Mesenchymal stem cell (in vitro differentiated cells and primary cell): Measurements from ENCODE around the gene EFNA5.

Source experiments
- DNase-seq: peaks from one replicate; pipeline ENCODE4 v3.0.0-alpha.2; 2013
- H2AFZ ChIP-seq: one replicate; pipeline ENCODE4 v1.6.1; 2013; ENCODE audit warnings: low read depth, mild to moderate bottlenecking, control low read depth, inconsistent platforms, low read length, moderate library complexity
- H2AK5ac ChIP-seq: 2 replicates; pipeline ENCODE4 v1.6.1; 2013; ENCODE audit warnings: low read length, moderate library complexity, mild to moderate bottlenecking, inconsistent platforms; ENCODE audit not compliant: severe bottlenecking
- H2BK120ac ChIP-seq: one replicate; pipeline ENCODE4 v1.6.1; 2013; ENCODE audit warnings: low read depth, mild to moderate bottlenecking, inconsistent platforms, low read length, moderate library complexity
- H2BK12ac ChIP-seq, 2 experiments: one replicate each; pipeline ENCODE4 v1.6.1; 2013; ENCODE audit warnings: inconsistent platforms in 2 of 2, low read length in 2 of 2, mild to moderate bottlenecking in 2 of 2, moderate library complexity in 2 of 2, control low read depth in 1 of 2
- H2BK15ac ChIP-seq: one replicate; pipeline ENCODE4 v1.6.1; 2013; ENCODE audit warnings: mild to moderate bottlenecking, low read depth, inconsistent platforms; ENCODE audit not compliant: poor library complexity, severe bottlenecking
- H2BK5ac ChIP-seq: 2 replicates; pipeline ENCODE4 v1.6.1; 2013; ENCODE audit warnings: low read depth, mild to moderate bottlenecking, low read length, control low read depth, inconsistent platforms; ENCODE audit not compliant: poor library complexity, severe bottlenecking
- H3K14ac ChIP-seq, 2 experiments: one replicate each; pipeline ENCODE4 v1.6.1; 2013; ENCODE audit warnings: inconsistent platforms in 2 of 2, low read length in 2 of 2, control low read depth in 1 of 2, mild to moderate bottlenecking in 1 of 2, moderate library complexity in 1 of 2
- H3K18ac ChIP-seq, 2 experiments: one replicate each; pipeline ENCODE4 v1.6.1; 2013; ENCODE audit warnings: inconsistent platforms in 2 of 2, low read length in 2 of 2, control low read depth in 1 of 2, low read depth in 1 of 2, mild to moderate bottlenecking in 1 of 2
- H3K23ac ChIP-seq, 2 experiments: one replicate each; pipeline ENCODE4 v1.6.1; 2013; ENCODE audit warnings: inconsistent platforms in 2 of 2, low read length in 2 of 2, mild to moderate bottlenecking in 2 of 2, moderate library complexity in 2 of 2, control low read depth in 1 of 2
- H3K27ac ChIP-seq: 2 replicates; pipeline ENCODE4 v1.5.1; 2013; ENCODE audit warnings: mild to moderate bottlenecking, moderate library complexity, low read length, control low read depth, inconsistent platforms; ENCODE audit not compliant: poor library complexity, severe bottlenecking
- H3K27me3 ChIP-seq, 2 experiments: 2 replicates each; pipeline versions ENCODE4 v1.6.1 to v1.7.0; 2013; ENCODE audit warnings: low read length in 2 of 2, mild to moderate bottlenecking in 2 of 2, moderate library complexity in 2 of 2, control low read depth in 1 of 2, inconsistent platforms in 1 of 2; ENCODE audit not compliant: control insufficient read depth in 1 of 2, insufficient read depth in 1 of 2
- H3K36me3 ChIP-seq, 2 experiments: 2 replicates each; pipeline versions ENCODE4 v1.6.1 to v1.7.0; 2013; ENCODE audit warnings: low read length in 2 of 2, control low read depth in 1 of 2, inconsistent platforms in 1 of 2, low read depth in 1 of 2, mild to moderate bottlenecking in 1 of 2; ENCODE audit not compliant: insufficient read depth in 2 of 2, control insufficient read depth in 1 of 2
- H3K4ac ChIP-seq, 2 experiments: one replicate each; pipeline ENCODE4 v1.6.1; 2013; ENCODE audit warnings: inconsistent platforms in 2 of 2, low read length in 2 of 2, mild to moderate bottlenecking in 2 of 2, moderate library complexity in 2 of 2, control low read depth in 1 of 2, low read depth in 1 of 2
- H3K4me1 ChIP-seq: 2 replicates; pipeline ENCODE4 v1.6.1; 2013; ENCODE audit warnings: low read depth, low read length, control low read depth; ENCODE audit not compliant: control insufficient read depth, insufficient read depth
- H3K4me2 ChIP-seq: 2 replicates; pipeline ENCODE4 v1.6.1; 2013; ENCODE audit warnings: low read length, mild to moderate bottlenecking, inconsistent platforms; ENCODE audit not compliant: poor library complexity, severe bottlenecking
- H3K4me3 ChIP-seq, 2 experiments: 2 replicates each; pipeline versions ENCODE4 v1.5.1 to v1.7.0; 2013; ENCODE audit warnings: low read length in 2 of 2, mild to moderate bottlenecking in 2 of 2, control low read depth in 1 of 2, low read depth in 1 of 2; ENCODE audit not compliant: insufficient read depth in 1 of 2
- H3K79me1 ChIP-seq: replicated peaks from 2 replicates; pipeline ENCODE4 v1.6.1; 2013; ENCODE audit warnings: mild to moderate bottlenecking, control low read depth, low read length, inconsistent platforms; ENCODE audit not compliant: poor library complexity, severe bottlenecking
- H3K9ac ChIP-seq: 2 replicates; pipeline ENCODE4 v1.7.0; 2013; ENCODE audit warnings: mild to moderate bottlenecking, low read length, moderate library complexity
- H3K9me3 ChIP-seq: 2 replicates; pipeline ENCODE4 v1.7.0; 2013; ENCODE audit warnings: mild to moderate bottlenecking, low read length; ENCODE audit not compliant: control insufficient read depth
- H4K8ac ChIP-seq: one replicate; pipeline ENCODE4 v1.6.1; 2013; ENCODE audit warnings: inconsistent platforms, mild to moderate bottlenecking, low read length, moderate library complexity
- H4K91ac ChIP-seq: one replicate; pipeline ENCODE4 v1.6.1; 2013; ENCODE audit warnings: mild to moderate bottlenecking, low read length, inconsistent platforms
- WGBS: methylation state at CpG from one replicate; pipeline ENCODE4 v1.1.7; 2013; ENCODE audit warnings: mixed read lengths; 5-methylcytosine and 5-hydroxymethylcytosine counted together

The EFNA5 gene

GRCh38 chr5:107338335-107338734 lies 332.4 kb downstream of the EFNA5 start:
- no peak overlapping the region for H3K4me2 ChIP-seq
- H2AFZ ChIP-seq = no peak overlapping the region
- no peak overlapping the region for H3K18ac ChIP-seq
- H2BK12ac ChIP-seq = no peak overlapping the region
- WGBS = no CpG with 5 or more reads among the region's 2 CpGs
- H2BK15ac ChIP-seq = no peak overlapping the region
- H3K23ac ChIP-seq = no peak overlapping the region
- H4K8ac ChIP-seq = no peak overlapping the region
- H2AK5ac ChIP-seq = no peak overlapping the region
- H3K79me1 ChIP-seq = no peaks in the 10 kb centered on the region
- no peak for DNase-seq
- no peaks in the 10 kb centered on the region for H3K27me3 ChIP-seq
- no peak overlapping the region for H3K4me3 ChIP-seq
- no peak overlapping the region for H3K4ac ChIP-seq
- H4K91ac ChIP-seq = no peak overlapping the region
- no peak overlapping the region for H3K9ac ChIP-seq
- H2BK120ac ChIP-seq = no peak overlapping the region
- H3K9me3 ChIP-seq = no peaks in the 10 kb centered on the region
- H3K27ac ChIP-seq = no peak overlapping the region
- no peak overlapping the region for H3K14ac ChIP-seq
- H3K36me3 ChIP-seq = no peaks in the 10 kb centered on the region
- H3K4me1 ChIP-seq = no peaks in the 10 kb centered on the region
- H2BK5ac ChIP-seq = no peak overlapping the region

DNA sequence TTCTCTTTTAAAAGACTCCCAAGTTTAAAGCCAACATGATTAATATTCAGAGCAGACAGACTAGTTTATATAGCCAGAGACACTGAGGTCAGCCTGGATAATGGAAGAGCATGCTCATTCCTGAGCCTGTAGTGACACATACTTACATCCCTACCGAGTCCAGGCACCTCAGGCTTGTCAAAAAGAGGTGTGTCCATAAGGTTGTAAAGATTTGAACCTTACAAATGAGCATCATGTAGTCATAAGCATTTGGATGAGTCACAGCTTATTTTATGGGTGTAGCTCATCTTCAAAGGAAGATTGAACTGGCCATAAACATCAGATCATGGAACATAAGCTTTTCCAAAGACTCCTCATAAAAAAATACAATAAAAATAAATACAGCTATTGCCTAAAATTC lies 333.5 kb downstream of the EFNA5 start:
- Histone ChIP-seq H3K4me2 (no peak overlapping the region), H3K23ac (no peak overlapping the region), H3K9ac (no peak overlapping the region), H3K4ac (no peak overlapping the region), H4K91ac (no peak overlapping the region), H3K36me3 (no peaks in the 10 kb centered on the region), H2BK120ac (no peak overlapping the region), H2AFZ (no peak overlapping the region), H4K8ac (no peak overlapping the region), H3K14ac (no peak overlapping the region), H3K18ac (no peak overlapping the region), H3K4me1 (no peaks in the 10 kb centered on the region), H3K79me1 (no peaks in the 10 kb centered on the region), H3K27ac (no peak overlapping the region), H2BK12ac (no peak overlapping the region), H3K4me3 (no peak overlapping the region), H3K9me3 (no peaks in the 10 kb centered on the region), H2BK15ac (no peak overlapping the region), H3K27me3 (no peaks in the 10 kb centered on the region), H2AK5ac (no peak overlapping the region), H2BK5ac (no peak overlapping the region)
- WGBS = 0% methylated on average over 1 of the region's 1 CpG
- DNase-seq = peak; percentile 31

GRCh38 chr5:107331882-107332281 lies 338.9 kb downstream of the EFNA5 start:
- no peaks in the 10 kb centered on the region for H3K4me1 ChIP-seq
- H3K9me3 ChIP-seq = no peaks in the 10 kb centered on the region
- 100% methylated on average over 1 of the region's 2 CpGs for WGBS

GRCh38 chr5:107331312-107331711 lies 339.4 kb downstream of the EFNA5 start:
- no peak overlapping the region for H3K9ac ChIP-seq
- H2AFZ ChIP-seq = no peak overlapping the region
- H3K9me3 ChIP-seq = no peaks in the 10 kb centered on the region
- H3K79me1 ChIP-seq = no peaks in the 10 kb centered on the region
- no peak overlapping the region for H2BK5ac ChIP-seq
- no peak overlapping the region for H3K27ac ChIP-seq
- no peak for DNase-seq
- H3K18ac ChIP-seq = no peak overlapping the region
- H2BK15ac ChIP-seq = no peak overlapping the region
- H3K23ac ChIP-seq = no peak overlapping the region
- no peak overlapping the region for H3K4me2 ChIP-seq
- H3K27me3 ChIP-seq = no peaks in the 10 kb centered on the region
- H4K8ac ChIP-seq = no peak overlapping the region
- no peak overlapping the region for H4K91ac ChIP-seq
- no peak overlapping the region for H2BK12ac ChIP-seq
- no peak overlapping the region for H2BK120ac ChIP-seq
- no peak overlapping the region for H3K14ac ChIP-seq
- no peaks in the 10 kb centered on the region for H3K36me3 ChIP-seq
- H2AK5ac ChIP-seq = no peak overlapping the region
- H3K4me1 ChIP-seq = no peaks in the 10 kb centered on the region
- H3K4me3 ChIP-seq = no peak overlapping the region
- no peak overlapping the region for H3K4ac ChIP-seq
- 80% methylated on average over 1 of the region's 1 CpG for WGBS

More at GRCh38 chr5:107331882-107332281, 338.9 kb downstream of the EFNA5 start:
- Histone ChIP-seq H3K4me3 (no peak overlapping the region), H3K4ac (no peak overlapping the region), H2AK5ac (no peak overlapping the region), H3K18ac (no peak overlapping the region), H2AFZ (no peak overlapping the region), H3K4me2 (no peak overlapping the region), H4K8ac (no peak overlapping the region), H4K91ac (no peak overlapping the region), H3K27me3 (no peaks in the 10 kb centered on the region), H3K27ac (no peak overlapping the region), H3K9ac (no peak overlapping the region), H3K23ac (no peak overlapping the region), H2BK15ac (no peak overlapping the region), H3K36me3 (no peaks in the 10 kb centered on the region), H3K79me1 (no peaks in the 10 kb centered on the region), H3K14ac (no peak overlapping the region), H2BK12ac (no peak overlapping the region), H2BK120ac (no peak overlapping the region), H2BK5ac (no peak overlapping the region)
- no peak for DNase-seq
